HepG2 (cell line): ENCODE results near the gene NUDT22. TPM values are rescaled to one million over a fixed set of nuclear protein-coding genes. Genes with fewer than 3 reads are reported as not detected.

Experiments
- ATF2 ChIP-seq: sonication (generic); formaldehyde crosslinking; IDR thresholded peaks from 2 replicates; pipeline ENCODE4 v1.4.0; 2020; ENCODE audit warnings: missing genetic modification reagents
- HDAC1 ChIP-seq: sonication (generic); formaldehyde crosslinking; IDR thresholded peaks from 2 replicates; pipeline ENCODE4 v1.5.1; 2020; ENCODE audit warnings: mild to moderate bottlenecking, missing genetic modification reagents
- HHEX ChIP-seq: IDR thresholded peaks from 2 replicates; pipeline ENCODE4 v1.6.1; 2016; ENCODE audit warnings: control low read depth
- MEIS2 ChIP-seq: sonication (generic); formaldehyde crosslinking; IDR thresholded peaks from 2 replicates; pipeline ENCODE4 v1.9.0; 2021; ENCODE audit warnings: mild to moderate bottlenecking, missing genetic modification reagents
- MIER3 ChIP-seq: IDR thresholded peaks from 2 replicates; pipeline ENCODE4 v1.6.1; 2016; ENCODE audit warnings: missing compliant biosample characterization, borderline replicate concordance
- PRDM15 ChIP-seq: sonication (generic); formaldehyde crosslinking; IDR thresholded peaks from 2 replicates; pipeline ENCODE4 v1.4.0; 2020; ENCODE audit warnings: missing genetic modification reagents
- ZNF337 ChIP-seq: sonication (generic); formaldehyde crosslinking; IDR thresholded peaks from 2 replicates; pipeline ENCODE4 v1.5.1; 2020; ENCODE audit warnings: missing genetic modification reagents, low read depth, mild to moderate bottlenecking, borderline replicate concordance
- ZNF414 ChIP-seq: sonication (generic); formaldehyde crosslinking; IDR thresholded peaks from 2 replicates; pipeline ENCODE4 v1.5.0; 2020; ENCODE audit warnings: missing genetic modification reagents
- ZNF564 ChIP-seq: sonication (generic); formaldehyde crosslinking; IDR thresholded peaks from 2 replicates; pipeline ENCODE4 v1.8.1; 2023; ENCODE audit warnings: mild to moderate bottlenecking, missing genetic modification reagents
- ZNF609 ChIP-seq: sonication (generic); formaldehyde crosslinking; IDR thresholded peaks from 2 replicates; pipeline ENCODE4 v1.4.0; 2020; ENCODE audit warnings: mild to moderate bottlenecking, missing genetic modification reagents, borderline replicate concordance
- ZNF639 ChIP-seq: conservative IDR thresholded peaks from 2 replicates; pipeline ENCODE4 v1.6.1; 2018; ENCODE audit warnings: missing genetic modification reagents
- ZNF790 ChIP-seq: sonication (generic); formaldehyde crosslinking; IDR thresholded peaks from 2 replicates; pipeline ENCODE4 v1.8.0; 2022; ENCODE audit warnings: missing genetic modification reagents, mild to moderate bottlenecking, borderline replicate concordance
- ZSCAN31 ChIP-seq: sonication (generic); formaldehyde crosslinking; IDR thresholded peaks from 2 replicates; pipeline ENCODE4 v1.5.0; 2020; ENCODE audit warnings: low read depth, mild to moderate bottlenecking, missing genetic modification reagents
- polyA plus RNA-seq, 8 experiments: library from polyadenylated mRNA; depleted of rRNA in 3 of 8; stranded (reverse) in 7 of 8; unstranded in 1 of 8; fragments of >200 nt; fragmentation: Illumina TruSeq in 4 of 8; extraction: Trizol in 4 of 8; gene quantifications; 2 replicates each; pipeline versions ENCODE4 v1.2.1 to v1.2.3, GENCODE V29; 2011 to 2016; ENCODE audit warnings: low read depth in 4 of 8, missing spikeins in 1 of 8, mixed read lengths in 1 of 8; ENCODE audit not compliant: insufficient read depth in 1 of 8
- total RNA-seq, 5 experiments: library from RNA; depleted of rRNA; stranded (reverse); fragments of >200 nt; fragmentation: Illumina TruSeq; extraction: Trizol; gene quantifications; 2 replicates each; pipeline ENCODE4 v1.2.3, GENCODE V29; 2016; ENCODE audit warnings: low read depth in 1 of 5

NUDT22 gene
- total and polyA plus RNA-seq, 2 of the 13 experiments (the other 11 are each of a cell fraction or from before 2014, with no cell fraction given) = 33.5 to 39.8 TPM

- TF ChIP-seq HHEX (CRISPR knock-in tag) (no peak), MEIS2 (CRISPR knock-in tag) (peak; percentile 54), ZSCAN31 (CRISPR knock-in tag) (0 out of 2 replicates have a peak, but pooled peaks have one; percentile 65), HDAC1 (CRISPR knock-in tag) (peak; percentile 88), ZNF609 (CRISPR knock-in tag) (no peak), ZNF337 (CRISPR knock-in tag) (no peak), MIER3 (CRISPR knock-in tag) (no peak), ZNF414 (0 out of 2 replicates have a peak, but pooled peaks have one; percentile 72), ZNF790 (CRISPR knock-in tag) (peak; percentile 64; the same call in 1 of the 2 replicates), ZNF564 (CRISPR knock-in tag) (peak; percentile 39; the same call in 1 of the 2 replicates), ZNF639 (CRISPR knock-in tag) (peak; percentile 37; the same call in 1 of the 2 replicates), ATF2 (CRISPR knock-in tag) (peak; percentile 61; the same call in 1 of the 2 replicates), PRDM15 (CRISPR knock-in tag) (no peak)
Measured at GRCh38 chr11:64225608-64226506, at the start of gene NUDT22, which contains the start of gene TRPT1 (continued).
